SK-N-SH (cell line): ENCODE data around the gene GPR34. TPM values are rescaled to one million over a fixed set of nuclear protein-coding genes. Genes with fewer than 3 reads are reported as not detected.

ENCODE experiments used
- CTCF ChIA-PET: fragments of 300-600, 350-600 bp; formaldehyde crosslinking; extraction: SDS; loops from one replicate; lab custom pipeline; 2021; lab: Yijun Ruan, JAX
- POLR2A ChIA-PET: fragments of 350-600 bp; sonication (Branson Sonifier 250); formaldehyde crosslinking; extraction: SDS; loops from one replicate; lab custom pipeline; 2020; ENCODE audit warnings: antibody characterized with exemption, inconsistent platforms; lab: Yijun Ruan, JAX
- DNase-seq: peaks from one replicate; pipeline ENCODE4 v3.0.0; 2012
- H2AFZ ChIP-seq: fragments of 200-600 bp; sonication (generic); 2 replicates; pipeline ENCODE4 v1.8.1; 2016; ENCODE audit warnings: antibody characterized with exemption, mild to moderate bottlenecking, low read depth
- H3F3A ChIP-seq: fragments of 200-600 bp; sonication (generic); replicated peaks from 2 replicates; pipeline ENCODE3; 2016; ENCODE audit warnings: antibody characterized with exemption, mild to moderate bottlenecking; ENCODE audit not compliant: insufficient read depth
- H3K27ac ChIP-seq, 2 experiments: fragments of 200-500 bp in 1 of 2; fragments of 200-600 bp in 1 of 2; sonication (Bioruptor generic) in 1 of 2; sonication (generic), shearing (Covaris generic) in 1 of 2; 2 replicates each; pipeline versions ENCODE4 v1.5.1 to v1.6.1; 2014 to 2016; ENCODE audit warnings: low read depth in 2 of 2, inconsistent platforms in 1 of 2, low read length in 1 of 2, mild to moderate bottlenecking in 1 of 2, mixed read lengths in 1 of 2
- H3K27me3 ChIP-seq: fragments of 200-600 bp; sonication (generic), shearing (Covaris generic); 2 replicates; pipeline ENCODE4 v1.6.1; 2016; ENCODE audit warnings: mixed run types; ENCODE audit not compliant: insufficient read depth
- H3K36me3 ChIP-seq, 2 experiments: fragments of 200-500 bp in 1 of 2; fragments of 200-600 bp in 1 of 2; sonication (Bioruptor generic) in 1 of 2; sonication (generic) in 1 of 2; replicated peaks in 1 of 2; 2 replicates each; pipeline versions ENCODE3 to v1.5.1; 2014 to 2016; ENCODE audit warnings: low read length in 1 of 2, mild to moderate bottlenecking in 1 of 2; ENCODE audit not compliant: insufficient read depth in 2 of 2, control insufficient read depth in 1 of 2
- H3K4me1 ChIP-seq, 2 experiments: fragments of 200-500 bp in 1 of 2; fragments of 200-600 bp in 1 of 2; sonication (Bioruptor generic) in 1 of 2; sonication (generic), shearing (Covaris generic) in 1 of 2; 2 replicates each; pipeline versions ENCODE4 v1.5.1 to v1.6.1; 2014 to 2016; ENCODE audit warnings: low read depth in 1 of 2, low read length in 1 of 2, mixed run types in 1 of 2; ENCODE audit not compliant: insufficient read depth in 2 of 2, control insufficient read depth in 1 of 2
- H3K4me2 ChIP-seq: fragments of 200-600 bp; sonication (generic), shearing (Covaris generic); 2 replicates; pipeline ENCODE4 v1.6.1; 2017; ENCODE audit warnings: mixed run types
- H3K4me3 ChIP-seq, 2 experiments: fragments of 200-500 bp in 1 of 2; fragments of 200-600 bp in 1 of 2; sonication (Bioruptor generic) in 1 of 2; sonication (generic), shearing (Covaris generic) in 1 of 2; 2 replicates each; pipeline versions ENCODE4 v1.5.1 to v1.8.1; 2014 to 2016; ENCODE audit warnings: low read depth in 2 of 2, inconsistent platforms in 1 of 2, low read length in 1 of 2, mild to moderate bottlenecking in 1 of 2, mixed read lengths in 1 of 2, moderate library complexity in 1 of 2
- H3K79me2 ChIP-seq: fragments of 200-600 bp; sonication (generic); 2 replicates; pipeline ENCODE4 v1.8.1; 2017; ENCODE audit warnings: mild to moderate bottlenecking; ENCODE audit not compliant: insufficient read depth
- H3K9ac ChIP-seq: fragments of 200-600 bp; sonication (generic); 2 replicates; pipeline ENCODE4 v1.6.1; 2017; ENCODE audit warnings: mixed run types
- H3K9me2 ChIP-seq: fragments of 200-600 bp; sonication (generic); 2 replicates; pipeline ENCODE4 v1.6.1; 2017; ENCODE audit warnings: mixed run types
- H3K9me3 ChIP-seq: fragments of 200-600 bp; sonication (generic); 2 replicates; pipeline ENCODE4 v1.6.1; 2017; ENCODE audit warnings: mixed run types, mild to moderate bottlenecking, moderate library complexity
- H4K20me1 ChIP-seq: fragments of 200-600 bp; sonication (generic); 2 replicates; pipeline ENCODE4 v1.6.1; 2017; ENCODE audit warnings: mild to moderate bottlenecking, mixed run types; ENCODE audit not compliant: insufficient read depth
- CHD2 ChIP-seq: fragments of 150-350 bp; IDR thresholded peaks from 2 replicates; pipeline ENCODE4 v1.6.1; 2018; ENCODE audit warnings: low read length; ENCODE audit not compliant: partially characterized antibody
- CTCF ChIP-seq: fragments of 200-600 bp; sonication (generic); IDR thresholded peaks from 2 replicates; pipeline ENCODE4 v1.6.1; 2017; ENCODE audit warnings: antibody characterized with exemption, mild to moderate bottlenecking, moderate library complexity
- ELF1 ChIP-seq: IDR thresholded peaks from 2 replicates; pipeline ENCODE4 v1.4.0; 2012
- EZH2phosphoT487 ChIP-seq: fragments of 200-600 bp; sonication (generic); IDR thresholded peaks from 2 replicates; pipeline ENCODE4 v1.6.1; 2017; ENCODE audit warnings: low read depth, mixed run types, mild to moderate bottlenecking, antibody characterized with exemption, moderate library complexity, borderline replicate concordance
- FOSL2 ChIP-seq: IDR thresholded peaks from 2 replicates; pipeline ENCODE4 v1.4.0; 2012; ENCODE audit warnings: low read depth, mild to moderate bottlenecking, moderate library complexity, borderline replicate concordance
- FOXJ3 ChIP-seq: sonication (generic); formaldehyde crosslinking; IDR thresholded peaks from 2 replicates; pipeline ENCODE4 v1.5.1; 2020; ENCODE audit warnings: mild to moderate bottlenecking, missing genetic modification reagents
- GATA2 ChIP-seq: sonication (generic); formaldehyde crosslinking; IDR thresholded peaks from 2 replicates; pipeline ENCODE4 v1.5.0; 2020; ENCODE audit warnings: mild to moderate bottlenecking, missing genetic modification reagents
- IRF3 ChIP-seq: fragments of 150-350 bp; IDR thresholded peaks from 2 replicates; pipeline ENCODE4 v1.6.1; 2016; ENCODE audit warnings: mild to moderate bottlenecking, low read depth, low read length
- JUND ChIP-seq: IDR thresholded peaks from 2 replicates; pipeline ENCODE4 v1.4.0; 2012
- MAX ChIP-seq: IDR thresholded peaks from 2 replicates; pipeline ENCODE4 v1.4.0; 2012; ENCODE audit warnings: low read depth
- MEF2A ChIP-seq: IDR thresholded peaks from 2 replicates; pipeline ENCODE4 v1.4.0; 2012; ENCODE audit warnings: low read depth, borderline replicate concordance
- NRF1 ChIP-seq: IDR thresholded peaks from 2 replicates; pipeline ENCODE4 v1.6.1; 2012; ENCODE audit warnings: low read depth, mild to moderate bottlenecking, low read length
- PBX3 ChIP-seq: IDR thresholded peaks from 2 replicates; pipeline ENCODE4; 2012
- RCOR1 ChIP-seq: fragments of 150-350 bp; IDR thresholded peaks from 2 replicates; pipeline ENCODE4 v1.6.1; 2017; ENCODE audit warnings: antibody characterized with exemption, low read length
- RFX5 ChIP-seq: IDR thresholded peaks from 2 replicates; pipeline ENCODE4 v1.6.1; 2012; ENCODE audit warnings: mild to moderate bottlenecking, improper control_type of control experiment, low read length
- SIN3A ChIP-seq: IDR thresholded peaks from 2 replicates; pipeline ENCODE4 v1.6.1; 2012; ENCODE audit warnings: low read depth, mild to moderate bottlenecking, low read length, moderate library complexity, borderline replicate concordance
- SMC3 ChIP-seq: IDR thresholded peaks from 2 replicates; pipeline ENCODE4 v1.6.1; 2012; ENCODE audit warnings: low read depth, low read length, improper control_type of control experiment
- TCF12 ChIP-seq: IDR thresholded peaks from 2 replicates; pipeline ENCODE4 v1.4.0; 2012
- TEAD4 ChIP-seq: IDR thresholded peaks from 2 replicates; pipeline ENCODE4 v1.4.0; 2012; ENCODE audit warnings: mild to moderate bottlenecking, borderline replicate concordance; ENCODE audit not compliant: insufficient read depth
- WGBS: methylation state at CpG from one replicate; pipeline ENCODE4 v1.1.6; 2017; ENCODE audit warnings: low lambda C conversion rate; 5-methylcytosine and 5-hydroxymethylcytosine counted together
- polyA plus RNA-seq, 3 experiments: library from polyadenylated mRNA; depleted of rRNA; stranded (reverse); fragments of >200 nt; gene quantifications; 2 replicates each; pipeline ENCODE4 v1.2.3, GENCODE V29; 2012

GPR34 gene
- polyA plus RNA-seq, 1 of the 3 experiments (the other 2 are of a cell fraction), result not detected

- no peak overlapping the region for H3K9ac ChIP-seq
- 47% methylated on average over 3 of the region's 3 CpGs for WGBS
- H3K36me3 ChIP-seq, result no peaks in the 10 kb centered on the region
- no peak overlapping the region for H2AFZ ChIP-seq
- H3K9me3 ChIP-seq, result no peaks in the 10 kb centered on the region
- no peaks in the 10 kb centered on the region for H3K9me2 ChIP-seq
- H3K27ac ChIP-seq, result no peak overlapping the region
- ChIA-PET CTCF (no interaction called here), POLR2A (no interaction called here)
- no peaks in the 10 kb centered on the region for H3K4me1 ChIP-seq
- H3K79me2 ChIP-seq, result no peaks in the 10 kb centered on the region
- TF ChIP-seq MAX, result no peak
- TF ChIP-seq JUND, result no peak
- TF ChIP-seq FOXJ3, result no peak
- TF ChIP-seq CTCF, result no peak
- TF ChIP-seq IRF3, result no peak
- no peak for DNase-seq
- H3F3A ChIP-seq, result no peaks in the 10 kb centered on the region
- H3K4me3 ChIP-seq, result no peak overlapping the region
- no peaks in the 10 kb centered on the region for H4K20me1 ChIP-seq
- H3K27me3 ChIP-seq, result no peaks in the 10 kb centered on the region
- no peak overlapping the region for H3K4me2 ChIP-seq
These were observed 39.4 kb downstream of the GPR34 start for GRCh38 chrX:41728125-41728524.

GRCh38 chrX:41730081-41730480 lies 41.3 kb downstream of the GPR34 start:
- Histone ChIP-seq H3K4me1 (no peaks in the 10 kb centered on the region), H4K20me1 (no peaks in the 10 kb centered on the region), H3F3A (no peaks in the 10 kb centered on the region), H3K4me3 (no peak overlapping the region), H3K27me3 (no peaks in the 10 kb centered on the region), H3K9ac (no peak overlapping the region), H3K36me3 (no peaks in the 10 kb centered on the region), H3K9me2 (no peaks in the 10 kb centered on the region), H3K79me2 (no peaks in the 10 kb centered on the region), H3K27ac (no peak overlapping the region), H3K9me3 (no peaks in the 10 kb centered on the region), H2AFZ (no peak overlapping the region), H3K4me2 (no peak overlapping the region)
- 55% methylated on average over 2 of the region's 2 CpGs for WGBS
- CTCF ChIA-PET, result no interaction called here
- DNase-seq, result no peak
- POLR2A ChIA-PET, result interaction anchor here (0.6 kb wide), 1 partner anchor 18 kb away, joined by 3 read pairs; no protein-coding TSS in a partner anchor
- TF ChIP-seq CTCF, result no peak
- no peak for TF ChIP-seq FOSL2
- no peak for TF ChIP-seq EZH2phosphoT487
- no peak for TF ChIP-seq SIN3A
- TF ChIP-seq GATA2 (CRISPR knock-in tag), result no peak
- no peak for TF ChIP-seq SMC3
- no peak for TF ChIP-seq MEF2A
- TF ChIP-seq RFX5, result no peak
- no peak for TF ChIP-seq TCF12
- no peak for TF ChIP-seq MAX
- TF ChIP-seq CHD2, result no peak
- no peak for TF ChIP-seq NRF1
- no peak for TF ChIP-seq RCOR1
- TF ChIP-seq PBX3, result no peak
- TF ChIP-seq TEAD4, result no peak
- no peak for TF ChIP-seq ELF1
- TF ChIP-seq IRF3, result no peak
